WI38 (cell line): ENCODE results near the gene MSI2.

Source experiments
- H3K4me3 ChIP-seq: 2 replicates; pipeline ENCODE4 v1.5.1; 2011; ENCODE audit warnings: low read depth, mild to moderate bottlenecking, control low read depth, low read length
- CTCF ChIP-seq: IDR thresholded peaks from 2 replicates; pipeline ENCODE4 v1.5.1; 2012; ENCODE audit warnings: low read depth, mild to moderate bottlenecking, control low read depth, low read length

Gene MSI2

GRCh38 chr17:57350266-57350665 lies 93.9 kb downstream of the MSI2 start:
- H3K4me3 ChIP-seq = no peak overlapping the region
- TF ChIP-seq CTCF = no peak

GRCh38 chr17:57352665-57353175 lies 96.4 kb downstream of the MSI2 start:
- no peak overlapping the region for H3K4me3 ChIP-seq
- no peak for TF ChIP-seq CTCF

- H3K4me3 ChIP-seq = no peak overlapping the region
- TF ChIP-seq CTCF = no peak
Measured at GRCh38 chr17:57354673-57355072, 98.3 kb downstream of the MSI2 start.

GRCh38 chr17:57355090-57355859 lies 99.0 kb downstream of the MSI2 start:
- no peak for TF ChIP-seq CTCF
- no peak overlapping the region for H3K4me3 ChIP-seq

- no peak for TF ChIP-seq CTCF
- H3K4me3 ChIP-seq = no peak overlapping the region
Measured at GRCh38 chr17:57356153-57356718, 99.9 kb downstream of the MSI2 start.

DNA sequence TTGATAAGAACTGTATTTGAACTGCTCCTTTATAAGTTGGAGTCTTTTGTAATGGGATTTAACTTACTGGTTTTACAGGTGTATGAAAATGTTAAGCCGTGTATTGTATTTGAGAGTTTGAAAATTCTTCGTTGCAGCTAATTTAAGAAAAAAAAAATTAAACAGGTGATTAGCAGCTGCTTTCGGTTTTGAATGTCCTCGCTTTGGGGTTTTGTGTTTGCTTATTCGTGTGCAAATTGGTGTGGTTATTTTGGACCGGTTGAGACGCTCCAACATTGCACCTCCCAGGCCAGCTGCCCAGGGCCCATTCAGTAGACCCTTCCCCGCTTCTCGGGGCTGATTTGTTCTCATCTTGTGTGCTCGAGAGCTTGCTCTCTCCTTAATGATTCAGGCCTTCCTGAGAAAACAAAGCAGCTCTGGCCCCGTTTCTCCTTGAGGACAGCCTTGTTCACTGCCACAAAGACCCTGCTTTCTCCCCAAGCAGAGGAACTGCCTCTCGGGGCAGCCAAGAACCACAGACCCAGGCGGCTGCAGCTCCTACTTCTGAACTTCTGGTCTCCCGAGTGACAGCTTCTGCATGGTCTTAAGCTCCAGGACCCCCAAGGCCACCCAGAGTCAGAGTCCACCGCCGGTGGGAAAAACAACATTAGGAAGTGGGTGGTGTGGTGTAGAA lies 100.5 kb downstream of the MSI2 start:
- no peak for TF ChIP-seq CTCF
- H3K4me3 ChIP-seq = no peak overlapping the region

GRCh38 chr17:57357392-57357784 lies 101.1 kb downstream of the MSI2 start:
- no peak overlapping the region for H3K4me3 ChIP-seq
- TF ChIP-seq CTCF = no peak
